GM21423 (cell line): ENCODE measurements around the gene GPR152.
A peak's percentile ranks its signal among the peaks of the same experiment; 100 is the strongest.
"Not testable (repeated sequence)": the region's sequence is repeated elsewhere in the genome, so short reads cannot be mapped to it uniquely, and the experiment has no call there.

Experiments used
- ATAC-seq: cut with Tn5 transposase; IDR thresholded peaks from one replicate; pipeline ENCODE4 v1.9.1; 2021; ENCODE audit warnings: mild to moderate bottlenecking, moderate library complexity; ENCODE audit not compliant: unreplicated experiment

Gene GPR152

DNA sequence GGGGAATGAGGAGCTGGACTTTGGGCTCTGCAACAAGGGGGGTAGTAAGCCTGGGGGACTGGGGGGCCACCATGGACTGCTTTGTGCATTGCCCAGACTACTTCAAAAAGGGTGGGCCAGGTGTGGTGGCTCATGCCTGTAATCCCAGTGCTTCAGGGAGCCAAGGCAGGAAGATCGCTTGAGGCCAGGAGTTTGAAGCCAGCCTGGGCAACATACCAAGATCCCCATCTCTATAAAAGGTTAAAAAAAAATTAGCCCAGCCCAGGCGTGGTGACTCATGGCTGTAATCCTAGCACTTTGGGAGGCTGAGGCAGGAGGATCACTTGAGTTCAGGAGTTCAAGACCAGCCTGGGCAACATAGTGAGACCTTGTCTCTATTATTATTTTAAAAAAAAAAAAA, 13.0 kb upstream of the GPR152 start:
- ATAC-seq = not testable (repeated sequence)

DNA sequence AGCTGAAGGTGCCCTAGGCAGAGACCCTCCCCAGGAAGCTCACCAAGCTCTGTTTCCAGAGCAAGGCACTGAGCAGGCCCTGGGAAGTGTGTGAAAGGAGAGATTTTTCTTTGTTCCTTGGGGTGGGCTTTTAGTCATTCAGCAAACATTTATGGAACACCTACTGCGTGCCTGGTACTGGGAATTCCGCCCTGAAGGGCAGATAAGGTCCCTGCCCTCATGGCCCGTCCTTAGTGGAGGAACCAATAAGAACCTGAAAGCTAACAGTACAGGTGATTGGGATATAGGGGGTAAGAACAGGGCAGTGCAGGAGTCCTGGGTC, 12.6 kb upstream of the GPR152 start:
- no peak for ATAC-seq

DNA sequence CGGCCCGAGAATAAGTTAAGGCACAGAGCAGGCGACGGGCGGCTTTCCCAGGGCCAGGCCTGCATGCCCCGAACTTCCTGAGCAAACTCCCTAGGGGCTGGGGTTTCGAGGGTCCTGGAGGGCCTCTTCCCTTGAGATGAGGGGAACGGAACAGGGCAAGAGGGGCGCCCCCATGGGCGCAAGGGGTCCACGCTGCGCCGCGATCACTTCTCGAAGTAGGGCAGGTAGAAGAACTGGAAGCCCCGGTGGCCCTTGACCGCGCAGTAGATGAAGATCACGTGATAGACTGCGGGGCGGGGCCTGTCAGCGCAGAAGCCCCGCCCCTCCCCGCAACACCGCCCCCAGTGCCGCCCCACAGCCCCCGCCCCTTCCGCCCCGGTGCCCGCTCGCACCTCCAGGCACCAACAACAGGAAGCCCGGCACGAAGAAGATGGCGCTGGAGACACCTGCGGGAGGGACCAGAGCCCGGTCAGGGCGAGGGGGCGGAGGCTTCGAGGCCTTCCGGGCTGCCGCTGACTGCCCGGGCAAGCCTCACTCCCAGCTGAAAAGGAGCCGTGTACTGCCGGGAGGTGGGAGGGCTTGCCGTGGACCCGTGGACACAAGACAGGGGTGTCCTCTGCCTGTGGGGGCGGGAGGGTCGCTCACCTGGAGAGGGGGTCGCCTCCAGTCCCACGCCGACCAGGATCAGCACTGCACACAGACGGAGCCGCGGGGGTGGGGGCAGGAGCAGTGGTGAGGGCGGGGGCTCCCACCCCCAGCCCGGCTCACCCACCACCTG, 12.1 kb upstream of the GPR152 start:
- peak; percentile 54 for ATAC-seq

DNA sequence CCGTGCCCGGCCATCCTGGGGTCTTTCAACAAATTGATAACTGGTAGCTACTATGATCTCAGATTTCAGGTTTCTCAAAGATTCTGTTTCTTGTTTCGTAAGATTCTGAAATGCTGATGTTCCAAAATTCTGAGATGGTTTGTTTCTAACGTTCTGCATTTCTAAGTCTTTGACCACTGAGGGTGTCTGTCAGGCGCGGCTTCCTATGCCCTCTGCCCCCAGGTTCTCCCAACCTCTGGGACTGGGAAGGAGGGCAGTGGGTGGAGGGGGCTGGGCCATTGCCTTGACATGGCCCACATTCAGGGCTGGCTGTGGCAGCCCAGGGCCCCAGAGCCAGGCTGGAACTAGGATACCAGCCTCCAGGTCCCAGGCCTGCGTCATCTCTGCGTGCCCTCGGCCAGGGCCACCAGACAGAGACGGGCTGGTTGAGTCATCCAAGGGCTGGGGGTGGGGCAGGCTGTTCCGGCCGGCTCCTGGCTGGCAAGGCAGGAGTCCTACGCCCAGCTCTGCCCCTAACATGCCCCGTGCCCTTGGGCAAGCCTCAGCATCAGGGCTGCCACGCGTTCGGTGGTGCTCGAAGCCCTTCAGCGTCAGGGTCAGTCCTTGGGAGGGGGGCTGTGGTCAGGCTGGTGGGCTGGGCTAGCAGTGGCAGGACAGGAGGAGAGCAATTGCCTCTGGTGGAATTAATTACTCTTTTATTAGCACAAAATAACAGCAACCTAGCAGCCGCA, 11.3 kb upstream of the GPR152 start:
- ATAC-seq = no peak

DNA sequence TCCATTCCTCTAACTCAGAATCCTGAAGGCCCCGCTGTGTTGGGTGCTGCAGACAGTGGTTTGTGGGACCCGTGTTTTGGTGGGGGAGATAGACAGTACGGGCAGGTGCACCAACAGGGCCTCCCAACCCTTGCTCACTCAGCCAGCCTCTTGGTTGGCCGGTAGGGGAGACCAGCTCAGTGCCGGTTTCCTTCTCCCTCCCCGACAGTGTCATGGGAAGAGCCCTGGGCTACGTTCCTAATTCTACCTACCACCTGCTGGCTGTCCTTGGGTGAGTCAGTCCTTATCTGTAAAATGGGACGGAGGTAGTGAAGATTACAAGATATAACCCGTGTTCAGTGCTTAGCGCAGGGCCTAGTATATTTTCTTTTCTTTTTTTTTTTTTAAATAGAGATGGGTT, 10.7 kb upstream of the GPR152 start:
- ATAC-seq = no peak

DNA sequence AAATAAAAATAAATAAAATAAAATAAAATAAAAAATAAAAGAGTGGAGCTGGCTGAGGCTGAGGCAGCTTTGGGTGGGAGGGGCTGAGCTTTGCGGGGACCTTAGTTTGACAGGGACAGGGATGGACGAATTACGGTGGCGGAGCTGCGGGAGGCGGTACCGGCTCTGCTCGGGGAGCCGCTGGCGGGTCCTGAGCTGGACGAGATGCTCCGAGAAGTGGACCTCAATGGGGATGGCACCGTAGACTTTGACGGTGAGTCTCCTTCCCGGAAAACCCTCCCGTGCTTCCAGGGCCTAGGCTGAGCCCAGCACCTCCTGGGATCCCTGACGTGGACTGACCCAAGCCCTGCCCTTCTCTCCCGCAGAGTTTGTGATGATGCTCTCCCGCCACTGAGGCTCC, 5.7 kb upstream of the GPR152 start:
- no peak for ATAC-seq

DNA sequence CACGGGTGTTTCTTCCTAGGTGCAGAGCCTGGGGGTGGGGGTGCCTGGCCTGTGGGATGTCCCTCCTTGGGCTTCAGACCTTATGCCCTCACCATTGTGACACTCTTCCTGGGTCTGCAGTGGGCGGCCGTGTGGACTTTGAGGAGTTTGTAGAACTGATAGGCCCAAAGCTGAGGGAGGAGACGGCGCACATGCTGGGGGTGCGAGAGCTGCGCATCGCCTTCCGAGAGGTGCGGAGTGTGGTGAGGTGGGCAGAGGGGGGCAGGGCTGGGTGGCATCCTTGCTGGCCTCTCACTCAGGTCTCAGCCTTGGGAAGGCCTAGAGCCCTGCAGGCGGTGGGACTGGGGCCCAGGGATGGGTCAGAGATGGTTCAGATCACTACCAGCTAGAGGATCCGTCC, 4.9 kb upstream of the GPR152 start:
- no peak for ATAC-seq

DNA sequence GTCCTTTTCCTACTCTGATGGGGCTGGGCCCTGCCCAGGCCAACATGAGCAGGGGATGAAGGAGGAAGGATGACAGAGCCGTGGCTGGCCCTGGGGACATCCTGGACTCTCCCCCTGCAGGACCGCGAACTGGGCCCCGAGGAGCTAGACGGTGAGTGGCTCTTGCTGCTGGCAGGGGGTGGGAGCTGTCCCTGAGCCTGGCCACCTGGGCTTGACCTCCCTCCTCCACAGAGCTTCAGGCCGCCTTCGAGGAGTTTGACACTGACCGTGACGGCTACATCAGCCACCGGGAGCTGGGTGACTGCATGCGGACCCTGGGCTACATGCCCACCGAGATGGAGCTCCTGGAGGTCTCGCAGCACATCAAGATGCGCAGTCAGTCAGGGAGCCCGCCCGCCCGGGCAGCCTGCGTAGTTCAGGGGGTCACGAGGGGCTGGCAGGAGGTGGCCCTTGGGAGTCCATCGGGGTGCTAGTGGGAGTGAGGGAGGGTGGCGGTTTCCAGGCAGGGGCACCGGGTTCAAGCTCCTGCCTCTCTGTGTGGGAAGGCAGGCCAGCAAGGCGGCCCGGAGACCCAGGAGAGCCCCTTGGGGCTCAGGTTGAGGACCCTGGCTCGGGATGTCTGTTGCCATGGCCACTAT, 3.7 kb upstream of the GPR152 start:
- no peak for ATAC-seq

DNA sequence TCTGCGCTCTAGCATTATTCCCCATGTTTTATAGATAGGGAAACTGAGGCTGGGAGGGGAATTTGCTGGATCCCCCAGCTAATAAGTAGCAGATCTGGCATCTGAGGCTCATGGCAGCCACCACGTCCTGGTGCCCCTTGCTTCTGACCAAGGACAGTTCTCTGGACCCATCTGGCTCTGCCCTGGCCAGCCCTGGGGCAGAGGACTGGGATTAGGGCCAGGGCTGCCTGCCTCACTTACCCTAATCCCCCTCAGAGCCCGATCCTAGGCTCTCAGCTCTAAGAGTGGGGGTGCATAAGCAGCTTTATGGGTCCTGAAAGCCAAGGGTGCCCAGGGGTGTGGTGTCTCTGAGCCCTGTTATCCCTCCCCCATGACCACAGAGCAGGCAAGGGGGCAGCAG, 2.5 kb upstream of the GPR152 start, which contains the start of gene CABP4:
TSS of gene CABP4 (plus strand) at position 301 of the 400 bp plus-strand sequence. CDS start at position 371, 70 bp downstream.
- no peak for ATAC-seq

DNA sequence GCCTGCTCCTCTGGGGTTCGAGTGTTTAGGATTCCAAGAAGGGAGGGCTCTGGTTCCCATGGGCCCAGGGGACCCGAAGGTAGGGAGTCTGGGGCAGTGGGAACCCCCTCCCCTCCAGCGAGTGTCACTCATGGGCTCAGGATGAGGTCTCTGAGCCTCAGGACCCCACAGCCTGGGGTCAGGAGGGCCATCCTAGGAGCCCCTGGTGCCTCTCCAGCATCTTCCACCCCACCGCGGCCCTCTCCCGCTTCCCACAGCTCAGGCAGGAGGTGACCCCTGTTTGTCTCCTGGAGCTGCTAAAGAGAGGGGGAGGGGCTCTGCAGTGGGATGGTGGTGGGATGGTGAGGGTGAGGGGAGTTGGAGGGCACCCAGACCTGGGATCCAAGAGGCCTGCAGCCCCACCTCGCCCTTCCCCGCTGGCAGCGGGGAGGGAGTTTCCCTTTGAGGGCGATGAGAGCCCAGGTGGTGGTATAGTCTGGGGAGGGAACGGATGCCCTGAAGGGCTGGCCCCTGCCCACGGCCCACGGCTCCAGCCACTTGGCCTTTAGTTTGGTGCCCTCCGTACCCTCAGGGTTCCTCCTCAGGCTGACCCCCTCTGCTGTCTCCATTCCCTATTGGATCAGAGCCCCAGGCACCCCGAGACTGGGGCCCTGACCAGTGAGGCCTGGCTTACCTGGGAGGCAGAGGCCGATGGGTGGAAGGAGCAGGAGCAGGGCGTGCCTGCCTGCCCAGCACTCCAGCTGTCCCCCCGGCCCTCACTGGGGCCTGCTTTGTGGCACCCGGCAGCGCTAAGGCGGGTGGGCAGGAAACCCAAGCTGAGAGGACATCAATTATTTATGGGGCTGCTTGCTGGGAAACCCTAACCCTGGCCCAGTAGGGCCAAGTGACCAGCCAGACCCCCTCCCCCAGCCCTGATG, 1.5 kb upstream of the GPR152 start:
- no peak for ATAC-seq

DNA sequence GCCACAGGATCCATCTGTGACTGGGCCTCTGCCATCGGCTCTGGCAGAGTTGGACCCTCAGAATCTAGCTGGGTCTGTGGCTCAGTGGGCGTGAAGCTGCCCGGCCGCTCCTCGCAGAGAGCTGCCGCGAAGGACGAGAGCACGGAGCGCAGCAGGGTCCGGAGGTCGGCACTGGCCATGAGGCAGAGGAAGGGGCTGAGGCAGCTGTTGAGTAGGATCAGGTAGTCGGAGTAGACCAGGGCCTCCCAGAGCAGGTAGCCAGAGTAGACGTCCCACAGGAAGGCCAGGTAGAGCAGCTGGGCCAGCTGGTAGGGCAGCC, 912 bp downstream of the GPR152 start:
- ATAC-seq = no peak

DNA sequence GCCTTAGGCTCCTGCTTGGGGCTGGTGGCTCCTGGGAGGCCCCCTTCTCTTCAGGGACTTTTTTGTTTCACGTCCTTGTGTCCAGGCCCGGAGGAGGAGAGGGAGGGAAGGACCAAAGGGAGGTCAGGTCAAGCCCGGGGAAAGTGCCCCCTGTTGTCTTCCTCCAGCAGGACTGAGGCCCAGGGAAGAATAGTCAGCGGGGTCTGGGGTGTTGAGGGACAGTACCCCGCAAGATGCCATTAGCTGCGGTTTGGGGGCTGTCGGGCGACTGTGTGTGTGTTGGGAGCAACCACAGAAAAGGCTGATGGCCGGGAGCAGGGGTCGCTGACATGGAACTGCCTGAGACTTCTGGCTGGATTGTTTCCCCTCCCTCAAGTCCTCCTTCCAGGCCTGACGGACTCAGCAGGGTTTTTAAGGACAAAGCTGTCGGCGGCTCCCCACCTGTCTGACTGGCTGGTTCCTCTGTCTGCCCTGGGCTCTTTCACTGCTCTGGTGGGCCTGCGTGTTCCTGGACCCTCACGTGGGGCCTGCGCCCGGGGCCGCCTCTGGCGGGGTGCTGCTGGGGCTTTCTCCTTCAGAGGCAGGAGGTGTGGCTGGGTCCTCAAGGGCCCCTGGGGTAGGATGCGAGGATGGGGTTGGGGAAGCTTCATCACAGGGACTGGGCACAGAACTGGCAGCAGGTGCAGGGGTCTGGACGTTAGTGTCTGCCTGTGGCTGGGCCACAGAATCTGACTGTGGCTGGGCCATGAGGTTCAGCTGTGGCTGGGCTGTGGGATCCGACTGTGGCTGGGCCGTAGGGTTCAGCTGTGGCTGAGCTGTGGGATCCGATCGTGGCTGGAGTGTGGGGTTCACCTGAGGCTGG, 1.5 kb downstream of the GPR152 start:
- no peak for ATAC-seq

DNA sequence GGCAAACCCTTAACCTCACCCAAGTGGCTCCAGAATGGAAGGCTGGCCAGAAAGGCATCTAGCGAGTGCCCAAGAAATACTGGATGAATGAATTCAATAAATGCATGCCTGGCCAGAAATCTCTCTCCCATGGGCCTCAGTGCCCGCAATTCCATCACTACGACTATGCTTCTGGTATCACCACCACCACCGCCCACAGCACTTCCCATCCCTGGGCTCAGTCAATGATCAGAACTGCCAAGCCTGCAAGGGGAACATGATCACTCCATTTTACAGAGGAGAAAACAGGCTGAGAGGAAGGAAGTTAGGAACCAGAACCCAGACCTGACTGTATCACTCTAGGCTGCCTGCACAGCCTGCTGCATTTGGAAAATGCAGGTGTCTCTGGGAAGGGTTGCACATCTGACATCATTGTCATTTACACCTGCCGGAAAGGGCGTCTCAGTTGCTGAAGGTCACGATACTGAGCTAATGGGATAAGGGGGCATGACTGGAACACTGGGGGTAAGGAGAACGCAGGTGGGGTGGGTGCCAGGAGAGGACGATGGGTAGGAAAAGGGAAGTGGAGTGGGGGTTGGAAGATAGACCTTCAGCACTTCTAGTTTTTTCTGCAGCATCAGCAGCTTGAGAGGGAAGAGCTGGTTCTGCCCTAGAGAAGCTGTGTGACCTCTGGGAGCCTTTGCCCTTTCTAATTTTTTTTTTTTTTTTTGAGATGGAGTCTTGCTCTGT, 3.2 kb downstream of the GPR152 start:
- no peak for ATAC-seq

DNA sequence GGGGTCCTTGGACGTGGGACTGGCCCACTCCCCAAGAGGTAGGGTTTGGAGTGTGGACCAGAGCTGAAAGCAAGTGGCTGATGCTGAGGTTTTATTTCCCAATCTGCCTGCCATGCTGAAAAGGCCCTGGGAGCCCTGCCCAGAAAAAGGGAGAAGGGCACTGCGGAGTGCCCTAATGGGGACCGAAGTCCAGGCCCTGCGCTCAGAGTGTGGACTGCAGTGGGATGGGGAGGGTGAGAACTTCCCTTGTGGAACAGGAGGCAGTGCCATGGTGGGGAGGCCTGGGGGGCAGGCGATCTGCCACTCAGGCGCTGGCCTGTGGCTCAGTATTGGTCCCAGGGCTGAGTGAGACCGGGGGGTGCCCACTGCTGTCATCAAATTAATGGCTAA, 4.3 kb downstream of the GPR152 start:
- ATAC-seq = no peak

DNA sequence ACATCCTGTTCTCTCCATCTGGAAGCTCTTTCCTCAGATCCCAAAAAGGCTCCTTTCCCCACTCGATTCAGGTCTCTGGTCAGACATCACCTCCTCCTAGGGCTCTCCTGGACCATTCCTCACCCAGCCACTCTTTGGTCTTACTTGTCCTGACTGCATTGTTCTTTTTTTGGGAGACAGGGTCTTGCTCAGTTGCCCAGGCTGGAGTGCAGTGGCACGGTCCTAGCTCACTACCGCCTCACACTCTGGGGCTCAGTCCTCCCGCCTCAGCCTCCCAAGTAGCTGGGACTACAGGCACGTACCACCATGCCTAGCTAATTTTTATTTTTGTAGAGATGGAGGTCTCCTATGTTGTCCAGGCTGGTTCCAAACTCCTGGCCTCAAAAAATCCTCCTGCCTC, 7.0 kb downstream of the GPR152 start:
- no peak for ATAC-seq

DNA sequence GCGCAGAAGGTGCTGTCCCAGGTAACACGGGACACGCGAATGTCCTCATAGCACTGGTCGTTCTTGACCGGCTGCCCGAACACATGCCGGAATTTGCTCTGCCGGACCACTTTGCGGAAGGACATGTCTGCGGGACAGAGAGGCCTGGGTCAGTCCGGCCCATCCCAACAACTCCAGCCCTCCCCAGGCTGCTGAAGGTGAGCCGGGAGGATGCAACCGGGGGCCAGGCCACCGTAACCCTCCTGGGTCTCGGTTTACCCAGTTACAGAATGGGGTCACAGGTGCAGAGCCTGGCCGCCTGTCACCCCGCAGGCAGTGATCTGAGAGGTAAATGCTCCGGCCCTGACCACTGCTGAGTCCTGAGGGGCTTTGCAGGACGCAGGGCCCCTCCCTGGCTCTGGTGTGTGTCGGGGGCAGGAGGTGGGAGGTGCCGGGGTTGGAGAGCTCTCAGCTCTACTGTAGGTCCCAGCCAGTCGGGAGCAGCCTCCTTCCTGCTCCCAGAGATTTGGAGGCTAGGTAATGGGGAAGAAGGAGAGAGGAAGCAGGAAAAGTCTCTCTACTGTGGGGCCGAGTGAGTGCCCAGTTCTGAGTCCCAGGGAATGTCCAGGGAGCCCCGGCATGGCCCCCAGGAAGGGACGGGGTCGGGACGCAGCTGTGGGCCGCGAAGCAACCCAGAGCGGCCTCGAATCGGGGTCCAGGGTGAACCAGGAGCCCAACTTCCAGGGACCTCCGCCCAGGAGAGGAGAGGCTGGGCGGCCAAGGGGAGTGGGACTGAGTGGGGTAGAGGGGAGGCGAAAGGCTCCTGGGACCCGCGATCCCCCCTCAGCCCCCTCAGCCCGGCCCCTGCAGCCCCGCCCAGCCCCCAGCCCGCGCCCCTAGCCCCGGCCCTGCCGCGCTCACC, 9.8 kb downstream of the GPR152 start:
- ATAC-seq = peak; percentile 8

DNA sequence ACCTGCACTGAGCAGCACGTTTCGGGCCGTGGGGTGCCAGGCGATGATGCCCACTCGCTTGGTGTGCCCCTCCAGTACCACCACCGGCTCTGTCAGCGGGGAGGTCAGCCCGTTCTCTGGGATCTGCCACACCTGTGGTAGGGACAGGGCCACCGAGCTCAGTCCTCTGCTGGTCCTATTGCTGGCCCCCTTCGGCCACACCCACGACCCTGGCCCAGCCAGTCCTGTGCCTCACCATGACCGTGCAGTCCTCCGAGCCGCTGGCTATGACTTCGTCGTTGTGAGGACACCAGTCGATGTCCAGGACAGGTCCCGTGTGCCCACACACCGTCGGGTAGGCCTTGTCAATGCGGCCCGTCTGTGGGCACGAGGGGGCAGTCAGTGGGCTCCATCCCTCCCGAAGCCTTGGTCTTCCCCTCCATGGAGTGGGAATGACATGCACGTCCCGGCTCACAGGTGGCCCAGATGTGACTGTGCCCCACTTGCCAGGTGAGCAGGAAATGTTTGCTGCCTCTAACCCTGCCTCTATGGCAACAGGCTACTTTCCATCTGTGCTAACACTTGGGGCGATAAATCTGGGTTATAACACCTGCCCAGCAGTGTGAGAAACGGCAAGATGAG, 10.7 kb downstream of the GPR152 start:
- no peak for ATAC-seq

DNA sequence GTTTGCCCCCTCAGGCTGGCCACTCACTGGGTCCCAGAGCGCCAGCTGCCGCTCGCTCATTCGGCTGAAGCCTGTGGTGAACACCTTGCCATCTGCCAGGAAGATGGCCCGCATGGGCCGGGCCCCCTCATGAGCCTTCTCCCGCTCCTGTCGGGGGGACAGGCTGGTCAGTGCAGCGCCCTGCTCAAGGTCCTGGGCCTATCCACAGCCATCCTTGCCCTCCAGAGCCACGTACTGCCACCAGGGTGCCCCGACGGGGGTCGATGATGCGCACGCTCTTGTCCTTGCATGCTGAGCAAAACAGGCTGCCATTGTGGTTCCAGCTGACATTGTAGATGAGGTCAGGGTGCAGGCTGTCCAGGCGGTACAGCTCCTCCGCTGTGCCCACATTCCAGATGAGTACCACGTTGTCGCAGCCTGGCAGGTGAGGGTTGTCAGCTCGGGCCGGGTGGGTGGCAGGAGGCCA, 11.4 kb downstream of the GPR152 start:
- ATAC-seq = no peak
